HG02610 (cell line): ENCODE measurements around the gene GRK7.
A peak's percentile ranks its signal among the peaks of the same experiment; 100 is the strongest.
"Not testable (repeated sequence)": the region's sequence is repeated elsewhere in the genome, so short reads cannot be mapped to it uniquely, and the experiment has no call there.

Experiments used
- ATAC-seq: cut with Tn5 transposase; IDR thresholded peaks from one replicate; pipeline ENCODE4 v1.9.1; 2021; ENCODE audit warnings: mild to moderate bottlenecking, moderate library complexity; ENCODE audit not compliant: unreplicated experiment

GRK7 gene

DNA sequence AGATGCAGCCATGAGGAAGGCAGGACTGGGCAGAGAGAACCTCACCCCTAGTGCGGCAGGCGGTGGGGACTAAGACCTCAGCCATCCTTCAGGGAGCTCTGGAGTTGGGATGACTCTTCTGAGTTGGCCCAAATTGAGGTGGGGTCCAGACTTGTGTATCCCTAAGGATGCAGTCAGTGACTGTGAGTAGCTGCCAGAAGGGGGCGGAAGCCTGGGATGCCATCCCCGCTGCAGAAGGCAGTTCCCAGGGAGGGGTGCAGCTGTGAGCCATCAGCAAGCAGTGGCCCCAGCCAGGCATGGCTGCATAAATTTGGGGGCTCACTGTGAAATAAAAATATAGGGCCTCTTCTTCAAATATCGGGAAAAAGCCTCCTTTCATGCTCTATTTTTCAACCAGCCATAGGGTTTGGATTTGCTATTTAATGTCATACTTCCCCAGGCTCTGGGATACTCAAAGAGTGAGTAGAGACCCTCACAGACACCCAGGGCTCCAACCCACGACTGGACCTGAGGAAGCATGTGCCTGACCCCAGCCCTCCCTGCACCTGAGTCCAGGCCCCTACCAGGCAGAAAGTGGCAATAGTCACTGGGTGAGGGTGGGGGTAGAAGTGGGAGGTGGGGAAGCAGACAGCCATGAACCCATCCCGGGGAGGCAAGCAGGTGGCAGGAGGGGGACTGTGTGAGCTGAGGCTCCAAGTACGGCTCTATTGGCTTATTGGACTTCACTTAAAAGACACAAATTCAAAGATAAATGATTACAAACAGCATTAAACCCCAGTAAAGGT, 30.5 kb downstream of the GRK7 start:
- no peak for ATAC-seq

DNA sequence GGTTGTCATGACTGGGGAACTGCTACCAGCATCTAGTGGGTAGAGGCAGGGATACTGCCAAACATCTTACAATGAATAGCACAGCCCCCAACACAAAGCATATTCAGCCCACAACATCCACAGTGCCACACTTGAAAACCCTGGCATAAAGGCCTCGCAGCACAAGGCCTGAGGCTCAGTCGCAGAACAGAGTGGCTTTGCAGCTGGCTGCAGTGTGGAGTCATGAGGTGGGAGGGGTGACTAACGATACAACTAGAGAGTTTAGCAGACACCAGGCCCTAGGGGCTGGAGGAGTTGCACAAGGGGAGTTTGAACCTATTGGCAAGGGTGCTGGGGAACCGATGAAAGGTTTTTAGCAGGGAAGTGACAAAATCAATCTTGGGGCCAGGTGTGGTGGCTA, 32.1 kb downstream of the GRK7 start:
- ATAC-seq: no peak

DNA sequence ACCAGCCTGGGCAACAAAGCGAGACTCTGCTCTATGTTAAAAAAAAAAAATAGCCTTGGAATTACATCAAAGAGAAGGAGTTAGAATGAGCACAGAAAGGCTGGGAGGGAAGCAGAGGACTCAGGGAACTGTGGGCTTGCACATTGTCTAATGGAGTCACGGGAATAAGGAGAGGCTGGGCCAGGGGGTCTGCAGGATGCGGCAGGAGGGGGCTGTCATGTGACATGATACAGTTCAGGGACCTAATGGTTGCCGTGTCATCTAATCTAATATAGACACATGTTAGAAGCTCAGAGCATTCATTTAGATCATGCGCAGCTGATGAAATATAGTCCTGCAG, 32.5 kb downstream of the GRK7 start:
- ATAC-seq: no peak

DNA sequence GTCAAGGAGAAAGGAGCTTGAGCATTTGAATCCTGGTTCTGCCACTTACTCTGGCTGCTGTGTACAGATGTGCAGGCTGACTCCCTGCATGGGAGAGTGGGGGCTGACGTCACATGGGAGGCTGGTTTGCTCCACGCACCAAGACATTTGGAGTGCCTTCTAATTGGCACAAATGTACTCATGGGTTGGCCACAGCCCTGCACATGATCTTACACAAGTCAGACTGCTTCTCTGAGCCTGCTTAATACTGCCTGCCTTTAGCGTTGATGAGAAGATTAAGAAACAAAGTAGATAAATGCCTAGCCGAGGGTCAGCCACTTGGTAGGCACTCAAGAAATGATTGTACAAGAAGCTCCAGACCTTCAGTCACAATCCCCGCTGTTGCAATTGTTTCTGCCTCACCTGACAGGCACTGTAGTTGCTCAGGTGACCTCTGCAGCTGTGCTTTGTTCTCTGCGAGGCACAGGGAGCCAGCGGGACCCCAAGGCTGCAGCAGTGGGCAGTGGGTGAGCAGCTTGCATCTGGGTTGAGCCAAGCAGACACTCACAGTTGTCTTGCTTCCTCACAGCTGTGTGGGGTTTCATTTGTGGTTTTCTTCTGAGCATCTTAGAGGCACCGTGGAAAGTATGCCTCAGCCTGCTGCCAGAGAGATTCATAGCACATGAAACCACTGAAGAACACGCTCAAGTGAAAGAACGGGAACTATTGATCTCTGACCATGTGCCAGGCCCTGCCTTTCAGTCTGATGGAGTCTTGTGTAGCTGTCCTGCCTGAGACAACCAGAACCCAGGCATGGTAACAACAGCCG, 33.1 kb downstream of the GRK7 start:
- ATAC-seq: peak; percentile 94

DNA sequence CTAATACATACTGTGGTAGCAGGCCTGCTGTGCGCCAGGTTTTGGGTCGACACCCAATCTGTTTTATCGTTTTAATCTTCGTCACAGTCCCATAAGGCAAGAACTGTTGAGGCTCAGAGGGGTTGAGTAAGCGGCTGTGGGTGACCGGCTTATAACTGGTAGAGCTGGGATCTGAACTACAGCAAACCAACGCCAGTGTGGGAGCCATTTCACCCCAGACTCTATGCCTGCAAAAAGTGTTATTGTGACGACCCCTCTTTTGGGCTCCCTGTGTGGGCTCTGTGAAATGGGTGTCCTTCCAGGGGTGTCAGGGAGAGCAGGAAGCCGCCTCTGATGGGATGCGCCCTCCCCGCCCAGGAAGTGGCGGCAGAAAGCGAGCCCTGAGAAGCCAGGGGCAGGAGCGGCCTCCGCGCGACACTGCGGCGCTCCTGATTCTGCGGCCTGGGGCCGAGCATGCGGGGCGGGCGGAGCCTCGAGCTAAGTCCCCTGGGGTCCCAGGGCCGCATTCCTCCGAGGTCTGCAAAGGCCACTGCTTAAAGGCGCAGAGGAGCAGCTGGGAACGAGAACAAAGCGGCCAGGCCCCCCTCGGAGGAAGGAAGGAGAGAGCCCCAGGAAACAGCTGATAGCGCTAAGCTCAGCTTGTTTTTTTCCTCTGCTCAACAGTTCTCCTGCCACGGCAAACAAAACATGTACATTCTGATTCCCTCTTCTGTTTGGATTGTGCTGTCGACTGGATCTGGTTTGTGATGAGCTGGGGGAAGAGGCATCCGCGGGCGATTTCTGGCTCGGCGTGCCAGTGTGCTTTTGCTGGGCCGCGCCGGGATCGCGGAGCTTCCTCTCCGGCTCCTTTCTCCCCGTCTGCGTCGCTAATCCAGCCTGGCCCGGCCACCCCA, 33.9 kb downstream of the GRK7 start:
- peak; percentile 28 for ATAC-seq

DNA sequence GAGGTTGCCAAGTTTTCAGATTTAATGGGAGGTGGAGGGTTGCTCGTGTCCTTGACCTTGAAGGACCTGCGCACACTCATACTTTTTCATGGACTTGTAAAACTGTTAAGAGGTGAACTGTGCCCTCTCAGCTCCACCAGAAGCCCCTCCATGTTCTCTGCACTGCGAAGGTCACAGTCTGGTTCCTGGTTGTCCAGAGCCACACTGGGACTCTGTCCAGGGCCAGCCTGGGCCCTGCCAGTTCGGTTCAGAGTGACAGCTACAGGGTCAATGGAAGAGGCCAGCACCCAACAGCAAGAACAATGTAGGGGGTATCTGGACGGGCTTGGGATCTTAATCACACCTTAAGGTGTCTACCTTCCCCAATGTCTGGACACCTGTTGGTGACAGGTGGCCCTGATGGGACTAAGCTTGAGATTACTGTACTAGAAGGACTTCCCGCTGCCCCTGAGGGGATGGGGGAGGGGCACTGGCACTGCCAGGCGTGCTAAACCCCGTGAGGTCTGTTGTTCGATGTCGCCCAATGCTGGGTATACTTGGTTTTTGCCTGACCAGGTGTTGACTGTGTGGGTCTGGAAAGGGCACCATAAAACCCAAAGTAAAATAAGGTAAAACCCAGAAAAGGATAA, 34.7 kb downstream of the GRK7 start:
- no peak for ATAC-seq

DNA sequence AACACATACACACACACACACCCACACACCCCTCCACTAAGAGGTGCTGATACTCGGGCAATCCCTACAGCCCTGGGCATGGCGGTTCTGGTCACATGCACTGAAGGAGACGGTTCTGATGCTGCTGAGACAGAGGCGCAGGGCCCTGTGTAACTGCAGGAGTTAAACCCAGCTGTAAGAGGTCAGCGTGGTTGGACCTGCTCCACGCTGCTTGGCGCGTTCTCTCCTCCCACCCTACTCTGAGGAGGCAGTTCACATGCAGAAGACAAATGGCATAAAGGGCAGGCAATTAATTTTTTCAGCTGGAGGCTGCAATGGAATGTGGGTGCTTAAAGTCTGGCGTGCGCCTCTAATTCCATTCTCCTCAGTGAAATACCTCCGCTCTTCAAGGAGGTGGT, 35.2 kb downstream of the GRK7 start:
- ATAC-seq: no peak

DNA sequence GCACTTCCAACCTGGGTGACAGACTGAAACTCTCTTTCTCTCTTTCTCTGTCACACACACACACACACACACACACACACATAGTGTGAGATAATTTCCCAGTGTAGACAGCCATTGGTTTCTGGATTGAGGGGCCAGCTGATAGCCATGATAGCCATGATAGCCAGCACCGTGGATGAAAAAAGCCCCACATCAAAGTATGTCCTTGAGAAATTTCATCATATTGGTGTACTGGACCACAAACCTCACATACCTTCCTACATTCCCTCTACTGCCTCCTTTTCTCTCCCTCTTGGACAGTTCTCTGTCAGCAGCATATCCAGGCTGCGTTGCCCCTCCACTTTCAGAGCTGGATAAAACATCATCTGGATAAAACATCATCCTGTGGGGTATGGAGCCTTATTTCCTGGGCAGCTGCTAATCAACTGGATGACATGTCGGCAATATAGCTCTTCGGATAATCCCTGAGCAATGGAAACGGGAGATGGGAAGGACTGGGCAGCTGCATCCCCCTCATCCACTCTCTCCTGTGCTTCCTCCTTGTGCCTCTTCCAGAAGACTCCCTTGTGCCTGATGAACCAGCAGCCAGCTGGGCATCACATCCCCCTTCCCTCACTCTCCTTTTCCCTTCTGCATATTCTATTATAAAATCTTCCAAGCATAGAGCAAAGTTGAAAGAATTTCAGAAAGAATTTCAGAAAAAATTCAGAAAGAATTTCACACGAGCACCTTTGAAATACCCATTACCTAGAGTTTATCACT, 39.3 kb downstream of the GRK7 start:
- ATAC-seq: no peak

DNA sequence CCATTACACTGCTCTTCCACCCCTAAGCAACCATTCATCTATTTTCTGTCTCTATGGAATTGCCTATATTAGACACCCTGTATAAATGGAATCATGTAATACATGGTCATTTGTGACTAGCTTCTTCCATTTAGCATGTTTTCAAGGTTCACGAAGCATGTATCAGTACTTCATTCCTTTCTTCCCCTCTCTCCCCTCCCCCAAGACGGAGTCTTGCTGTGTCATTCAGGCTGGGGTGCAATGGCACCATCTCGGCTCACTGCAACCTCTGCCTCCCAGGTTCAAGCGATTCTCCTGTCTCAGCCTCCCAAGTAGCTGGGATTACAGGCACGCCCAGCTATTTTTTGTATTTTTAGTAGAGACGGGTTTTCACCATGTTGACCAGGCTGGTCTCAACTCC, 40.3 kb downstream of the GRK7 start:
- not testable (repeated sequence) for ATAC-seq

DNA sequence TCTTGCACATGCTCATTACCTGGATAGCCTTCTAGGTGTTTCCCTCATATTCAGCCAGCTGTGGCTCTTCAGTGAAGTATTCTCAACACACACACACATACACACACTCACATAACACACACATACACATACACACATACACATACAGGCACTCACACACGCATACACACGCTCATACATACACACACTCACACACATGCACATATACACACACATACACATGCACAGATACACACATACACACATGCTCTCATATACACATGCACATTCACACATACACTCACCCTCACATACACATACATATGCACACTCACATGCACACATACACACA, 41.2 kb downstream of the GRK7 start:
- no peak for ATAC-seq

DNA sequence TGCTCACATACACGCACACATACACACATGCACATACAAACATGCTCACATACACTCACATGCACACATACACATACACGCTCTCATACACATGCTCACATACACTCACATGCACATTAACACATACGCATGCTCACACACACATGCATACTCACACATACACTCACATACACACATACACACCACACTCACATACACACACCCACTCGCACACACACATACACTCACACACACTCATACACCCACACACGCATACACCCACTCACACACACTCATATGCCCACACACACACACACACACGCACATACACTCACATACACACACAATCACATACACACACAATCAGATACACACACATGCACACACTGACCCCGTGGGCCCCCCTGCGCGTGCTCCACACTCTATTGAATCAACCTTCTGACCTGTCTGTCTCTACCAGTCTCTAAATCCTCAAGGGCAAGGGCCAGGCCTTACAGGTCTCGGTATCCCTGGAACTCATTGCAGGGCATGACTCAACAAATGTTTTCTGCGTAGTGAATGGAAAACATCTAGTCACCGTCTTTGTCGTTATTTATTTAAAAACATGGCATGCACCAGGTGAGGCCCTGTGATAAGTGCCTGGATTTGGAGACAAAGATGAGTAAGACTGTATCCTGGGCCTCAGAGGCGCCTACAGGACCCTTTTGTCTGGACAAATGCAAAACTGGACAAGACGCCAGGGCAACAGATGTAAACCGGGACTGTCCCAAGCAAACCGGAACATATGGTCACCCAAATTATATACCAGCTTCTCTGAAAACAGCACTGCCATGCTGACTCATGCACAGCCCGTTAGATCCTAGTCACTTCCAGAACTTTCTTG, 41.8 kb downstream of the GRK7 start:
- no peak for ATAC-seq

DNA sequence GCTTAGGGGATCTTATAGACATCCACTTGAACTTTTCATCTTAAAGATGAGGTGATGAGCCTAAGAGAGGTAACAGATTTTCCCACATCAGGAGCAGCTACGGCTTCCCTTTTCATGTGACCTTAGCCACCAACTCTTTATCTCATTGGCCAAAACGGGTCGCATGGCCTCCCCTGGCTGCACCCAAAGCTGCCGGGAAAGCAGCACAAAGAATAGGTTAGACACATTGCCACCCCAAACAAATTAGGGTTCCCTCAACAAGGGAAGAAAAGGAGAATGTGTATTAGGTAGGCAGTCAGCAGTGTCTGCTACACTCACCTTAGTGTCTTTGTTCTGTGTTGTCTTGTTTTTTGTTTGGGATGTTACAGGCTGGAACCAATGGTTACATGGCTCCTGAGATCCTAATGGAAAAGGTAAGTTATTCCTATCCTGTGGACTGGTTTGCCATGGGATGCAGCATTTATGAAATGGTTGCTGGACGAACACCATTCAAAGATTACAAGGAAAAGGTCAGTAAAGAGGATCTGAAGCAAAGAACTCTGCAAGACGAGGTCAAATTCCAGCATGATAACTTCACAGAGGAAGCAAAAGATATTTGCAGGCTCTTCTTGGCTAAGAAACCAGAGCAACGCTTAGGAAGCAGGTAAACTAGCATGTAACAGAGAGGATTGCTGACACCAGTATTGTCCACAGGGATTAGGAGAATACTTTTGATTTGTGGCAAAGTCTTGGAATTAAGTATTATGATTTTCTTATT, 44.2 kb downstream of the GRK7 start:
- no peak for ATAC-seq

DNA sequence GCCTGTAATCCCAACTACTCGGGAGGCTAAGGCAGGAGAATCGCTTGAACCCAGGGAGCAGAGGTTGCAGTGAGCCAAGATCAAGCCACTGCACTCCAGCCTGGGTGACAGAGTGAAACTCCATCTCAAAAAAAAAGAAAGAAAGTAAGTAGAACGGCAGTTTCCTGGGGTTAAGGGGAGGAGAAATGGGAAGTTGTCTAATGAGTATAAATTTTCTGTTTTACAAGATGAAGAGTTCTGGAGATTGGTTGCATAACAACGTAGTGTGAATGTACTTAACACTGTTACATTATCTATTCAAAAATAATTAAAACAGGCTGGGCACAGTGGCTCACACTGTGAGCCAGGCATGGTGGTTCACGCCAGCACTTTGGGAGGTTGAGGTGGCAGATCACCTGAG, 45.4 kb downstream of the GRK7 start:
- no peak for ATAC-seq

DNA sequence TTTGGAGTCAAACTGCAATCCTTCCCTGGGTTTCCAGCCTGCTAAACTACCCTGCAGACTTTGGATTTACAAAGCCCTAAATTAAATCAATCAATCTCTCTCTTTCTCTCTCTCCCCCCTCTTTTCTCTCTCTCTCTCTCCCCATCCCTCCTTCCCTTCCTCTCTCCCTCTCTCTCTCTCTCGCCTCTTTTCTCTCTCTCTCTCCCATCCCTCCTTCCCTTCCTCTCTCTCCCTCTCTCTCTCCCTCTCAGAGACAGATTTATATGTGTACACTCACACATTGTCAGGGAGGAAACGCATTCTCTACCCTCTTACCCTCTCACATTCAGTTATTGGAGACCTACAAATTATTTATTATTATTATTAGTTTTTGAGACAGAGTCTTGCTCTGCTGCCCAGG, 47.0 kb downstream of the GRK7 start:
- ATAC-seq: no peak

DNA sequence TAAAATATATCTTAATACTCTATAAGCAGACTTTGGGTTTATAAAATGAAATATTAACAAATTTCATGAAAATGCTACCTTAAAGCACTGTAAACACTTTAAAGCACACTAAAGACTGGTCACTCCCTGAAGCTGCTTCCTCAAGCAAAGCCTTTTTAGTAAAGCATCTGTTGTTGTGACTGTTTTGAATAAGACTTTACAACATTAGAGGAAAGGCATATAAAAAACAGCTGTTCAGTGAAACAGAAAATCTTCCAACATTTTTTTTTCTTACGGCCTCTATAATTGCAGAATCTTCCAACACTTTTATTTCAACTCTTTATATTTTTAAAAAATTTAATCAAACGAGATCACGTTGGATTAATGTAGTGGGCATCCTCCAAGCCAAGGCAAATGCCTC, 48.1 kb downstream of the GRK7 start:
- no peak for ATAC-seq

DNA sequence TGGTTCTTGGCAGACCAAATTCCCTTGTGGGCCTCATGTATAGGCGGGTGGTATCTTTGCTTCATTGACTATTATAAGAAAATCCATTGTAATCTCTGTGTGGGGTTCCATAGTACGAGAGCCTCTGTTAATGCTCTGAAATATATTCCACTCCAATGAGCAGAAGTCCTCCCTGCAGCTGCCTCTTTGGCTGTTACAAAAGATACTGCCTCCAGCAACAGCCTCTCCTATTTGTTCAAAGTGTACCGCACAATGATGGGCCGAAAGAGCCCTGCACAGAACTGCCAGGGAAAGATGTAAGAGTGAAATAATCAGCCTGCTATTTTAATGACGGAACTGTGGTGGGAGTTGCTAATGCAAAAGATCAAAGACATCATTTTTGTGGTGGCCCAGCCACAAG, 48.9 kb downstream of the GRK7 start:
- no peak for ATAC-seq

DNA sequence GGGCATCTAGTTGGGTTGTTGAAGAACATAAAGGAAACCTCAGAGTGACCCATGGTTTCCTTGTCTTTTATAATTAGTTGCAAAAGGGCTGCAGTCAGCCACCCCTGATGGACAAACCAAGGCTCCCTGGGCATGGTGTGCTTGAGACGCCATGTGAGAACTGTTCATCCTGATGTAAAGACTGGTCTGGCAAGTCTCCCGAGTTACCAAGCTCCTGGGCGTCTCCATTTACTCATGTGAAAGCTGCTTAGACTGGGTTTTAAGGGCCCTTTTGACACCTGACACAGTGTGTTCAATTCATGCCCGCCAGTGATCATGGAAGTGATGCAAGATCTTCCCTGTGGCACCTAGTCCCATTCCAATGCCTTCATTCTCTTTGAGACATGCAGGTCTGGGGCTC, 49.4 kb downstream of the GRK7 start:
- no peak for ATAC-seq
